CD14-positive monocyte (primary cell): ENCODE data around the gene NAP1L4. TPM values are rescaled to one million over a fixed set of nuclear protein-coding genes. Genes with fewer than 3 reads are reported as not detected.

Experiments
- DNase-seq, 3 donors: peaks; one replicate each; pipeline ENCODE4 v3.0.0-alpha.2; 2011 to 2022
- H2AFZ ChIP-seq: 2 replicates; pipeline ENCODE4 v1.6.0; 2012; ENCODE audit warnings: mild to moderate bottlenecking, low read depth, low read length, inconsistent platforms; ENCODE audit not compliant: insufficient read depth, poor library complexity, severe bottlenecking
- H3K27ac ChIP-seq, 2 donors: 1 replicate in 1 of 2; 2 replicates in 1 of 2; pipeline ENCODE4 v1.5.1; 2012 to 2013; ENCODE audit warnings: low read length in 2 of 2, control low read depth in 1 of 2, inconsistent platforms in 1 of 2, low read depth in 1 of 2, mild to moderate bottlenecking in 1 of 2
- H3K27me3 ChIP-seq, 2 donors: one replicate each; pipeline versions ENCODE4 v1.6.0 to v1.6.1; 2011 to 2013; ENCODE audit warnings: low read length in 2 of 2; ENCODE audit not compliant: control insufficient read depth in 2 of 2, insufficient read depth in 2 of 2
- H3K36me3 ChIP-seq, 2 donors: replicated peaks in 1 of 2; 1 replicate in 1 of 2; 2 replicates in 1 of 2; pipeline versions ENCODE4 v1.5.1 to v1.6.1; 2012 to 2013; ENCODE audit warnings: low read length in 2 of 2, control low read depth in 1 of 2, inconsistent platforms in 1 of 2, mild to moderate bottlenecking in 1 of 2; ENCODE audit not compliant: insufficient read depth in 2 of 2, control insufficient read depth in 1 of 2
- H3K4me1 ChIP-seq, 2 donors: 1 replicate in 1 of 2; 2 replicates in 1 of 2; pipeline versions ENCODE4 v1.5.1 to v1.6.1; 2012 to 2013; ENCODE audit warnings: low read length in 2 of 2, control low read depth in 1 of 2, inconsistent platforms in 1 of 2, mild to moderate bottlenecking in 1 of 2, moderate library complexity in 1 of 2; ENCODE audit not compliant: insufficient read depth in 2 of 2, control insufficient read depth in 1 of 2
- H3K4me2 ChIP-seq: replicated peaks from 2 replicates; pipeline ENCODE3; 2012; ENCODE audit warnings: low read length, moderate library complexity, mild to moderate bottlenecking; ENCODE audit not compliant: poor library complexity, severe bottlenecking; ENCODE audit errors: extremely low read depth
- H3K4me3 ChIP-seq, 3 experiments: fragments of 200-600 bp in 1 of 3; sonication (generic) in 1 of 3; replicated peaks in 1 of 3; 1 replicate in 2 of 3; 2 replicates in 1 of 3; pipeline ENCODE4 v1.5.1; 2011 to 2013; ENCODE audit warnings: low read length in 3 of 3, mild to moderate bottlenecking in 3 of 3, control low read depth in 2 of 3, low read depth in 2 of 3, inconsistent platforms in 1 of 3, moderate library complexity in 1 of 3
- H3K79me2 ChIP-seq: 2 replicates; pipeline ENCODE4 v1.6.0; 2012; ENCODE audit warnings: mild to moderate bottlenecking, control low read depth, inconsistent platforms, low read length, moderate library complexity; ENCODE audit not compliant: insufficient read depth
- H3K9ac ChIP-seq: 2 replicates; pipeline ENCODE4 v1.6.0; 2017; ENCODE audit warnings: low read length, mild to moderate bottlenecking; ENCODE audit not compliant: insufficient read depth, poor library complexity, severe bottlenecking
- H3K9me3 ChIP-seq, 2 donors: replicated peaks in 1 of 2; 1 replicate in 1 of 2; 2 replicates in 1 of 2; pipeline versions ENCODE4 v1.5.1 to v1.6.1; 2012 to 2013; ENCODE audit warnings: low read length in 2 of 2, control low read depth in 1 of 2; ENCODE audit not compliant: control insufficient read depth in 1 of 2, insufficient read depth in 1 of 2
- H4K20me1 ChIP-seq: 2 replicates; pipeline ENCODE4 v1.6.0; 2012; ENCODE audit warnings: mild to moderate bottlenecking, low read length, control low read depth, moderate library complexity; ENCODE audit not compliant: insufficient read depth
- H3K27ac Mint-ChIP-seq, 7 donors: one replicate each; pipeline ENCODE4 v1.8.0; 2020; ENCODE audit warnings: mild to moderate bottlenecking in 7 of 7, mixed read lengths in 7 of 7, moderate library complexity in 6 of 7, inconsistent platforms in 2 of 7
- H3K27me3 Mint-ChIP-seq, 3 donors: one replicate each; pipeline ENCODE4 v1.8.0; 2021 to 2022; ENCODE audit warnings: low read depth in 3 of 3, mild to moderate bottlenecking in 3 of 3, mixed read lengths in 3 of 3, moderate library complexity in 3 of 3, inconsistent platforms in 1 of 3
- H3K36me3 Mint-ChIP-seq, 2 donors: one replicate each; pipeline ENCODE4 v1.8.0; 2020; ENCODE audit warnings: mixed read lengths in 2 of 2, inconsistent platforms in 1 of 2, mild to moderate bottlenecking in 1 of 2
- H3K4me1 Mint-ChIP-seq: one replicate; pipeline ENCODE4 v1.8.0; 2020; ENCODE audit warnings: mild to moderate bottlenecking, mixed read lengths
- H3K4me3 Mint-ChIP-seq, 2 donors: one replicate each; pipeline ENCODE4 v1.8.0; 2020; ENCODE audit warnings: mild to moderate bottlenecking in 2 of 2, mixed read lengths in 2 of 2, moderate library complexity in 1 of 2
- H3K9me3 Mint-ChIP-seq, 7 donors: one replicate each; pipeline ENCODE4 v1.8.0; 2020 to 2022; ENCODE audit warnings: mixed read lengths in 7 of 7, mild to moderate bottlenecking in 6 of 7, moderate library complexity in 6 of 7, inconsistent platforms in 2 of 7
- CTCF ChIP-seq: fragments of 200-600 bp; IDR thresholded peaks from one replicate; pipeline ENCODE4 v1.8.0; 2022; ENCODE audit warnings: antibody characterized with exemption, mild to moderate bottlenecking
- WGBS: methylation state at CpG from one replicate; pipeline ENCODE4 v1.1.5; 2013; ENCODE audit warnings: missing lambda C conversion rate; ENCODE audit not compliant: insufficient coverage; 5-methylcytosine and 5-hydroxymethylcytosine counted together
- intact Hi-C, 2 donors: fragments of 100-400 bp; cut with micrococcal nuclease; formaldehyde crosslinking; loops; one replicate each; pipeline versions ENCODE4 v1.15.0 to v1.15.1; 2023
- polyA plus RNA-seq, 3 donors: library from polyadenylated mRNA; depleted of rRNA in 1 of 3; unstranded in 2 of 3; stranded (reverse) in 1 of 3; fragments of 300-500 nt in 2 of 3; fragments of >200 nt in 1 of 3; fragmentation: Illumina TruSeq in 2 of 3; gene quantifications; 1 replicate in 2 of 3; 2 replicates in 1 of 3; pipeline ENCODE4 v1.2.3, GENCODE V29; 2012 to 2021

The NAP1L4 gene
- polyA plus RNA-seq, 3 donors: 42.1 to 44.9 (median 44.9) TPM

- no peak for TF ChIP-seq CTCF
- peak overlapping the region; percentile 73 for H2AFZ ChIP-seq
- H3K4me2 ChIP-seq: peak overlapping the region; percentile 77
- peak overlapping the region; percentile 94 for H3K9ac ChIP-seq
- peaks cover 61 to 68% of the 10 kb centered on the region in 2 donors for H3K4me1 ChIP-seq
- H3K27me3 ChIP-seq: no peaks in the 10 kb centered on the region
- 96% methylated on average over 12 of the region's 16 CpGs for WGBS
- Mint-ChIP-seq H3K9me3 (peaks cover 7 to 13% (median 9%) of the 10 kb centered on the region in 7 donors), H3K4me3 (peak overlapping the region; percentile 74 to 79), H3K36me3 (peaks cover 30 to 39% of the 10 kb centered on the region in 2 donors), H3K27ac (peak overlapping the region; percentile 50 to 97 (median 90)), H3K27me3 (peaks cover 0 to 13% (median 9%) of the 10 kb centered on the region in 3 donors), H3K4me1 (peaks cover 59% of the 10 kb centered on the region)
- peak overlapping the region; percentile 58 to 98 for H3K27ac ChIP-seq
- no peaks in the 10 kb centered on the region for H4K20me1 ChIP-seq
- no peak for DNase-seq
- H3K9me3 ChIP-seq: peaks cover 0 to 9% of the 10 kb centered on the region in 2 donors
- H3K79me2 ChIP-seq: peaks cover 6% of the 10 kb centered on the region
- H3K4me3 ChIP-seq: peak overlapping the region in 2 of 3 experiments; percentile 84 to 86
- intact Hi-C loops: no loop called here
- H3K36me3 ChIP-seq: peaks cover 0 to 3% of the 10 kb centered on the region in 2 donors
Measured at GRCh38 chr11:2901196-2901796, 90.8 kb downstream of the NAP1L4 start.

- TF ChIP-seq CTCF: no peak
- H3K4me1 Mint-ChIP-seq: peaks cover 59% of the 10 kb centered on the region
- H3K36me3 Mint-ChIP-seq: peaks cover 14 to 25% of the 10 kb centered on the region in 2 donors
- DNase-seq: peak; percentile 70 to 83 (median 77)
- peaks cover 0 to 3% of the 10 kb centered on the region in 2 donors for H3K36me3 ChIP-seq
- no peaks in the 10 kb centered on the region for H3K27me3 ChIP-seq
- peaks cover 6% of the 10 kb centered on the region for H3K79me2 ChIP-seq
- no peaks in the 10 kb centered on the region for H4K20me1 ChIP-seq
- H2AFZ ChIP-seq: peak overlapping the region; percentile 38
- peak overlapping the region; percentile 69 for H3K9ac ChIP-seq
- H3K4me3 ChIP-seq: peak overlapping the region; percentile 1 to 70 (median 3)
- WGBS: 21% methylated on average over 13 of the region's 13 CpGs
- peak overlapping the region; percentile 76 to 89 for H3K4me3 Mint-ChIP-seq
- peak overlapping the region; percentile 98 to 100 (median 99) for H3K27ac Mint-ChIP-seq
- no peaks in the 10 kb centered on the region for H3K9me3 ChIP-seq
- peaks cover 3 to 15% (median 12%) of the 10 kb centered on the region in 3 donors for H3K27me3 Mint-ChIP-seq
- peaks cover 0 to 2% (median 0%) of the 10 kb centered on the region in 7 donors for H3K9me3 Mint-ChIP-seq
- H3K4me1 ChIP-seq: peaks cover 61 to 68% of the 10 kb centered on the region in 2 donors
- intact Hi-C loops: loop anchor here (2.0 to 5.0 kb wide), 2 partner anchors 30 to 33 kb away; partner anchors contain the start of gene PHLDA2 (in 1 of the 2)
- H3K4me2 ChIP-seq: peak overlapping the region; percentile 74
- peak overlapping the region; percentile 95 to 98 for H3K27ac ChIP-seq
Measured at GRCh38 chr11:2899080-2899783, 92.9 kb downstream of the NAP1L4 start.
